ENCODE results near the gene FGF5. TPM values are rescaled to one million over a fixed set of nuclear protein-coding genes. Genes with fewer than 3 reads are reported as not detected.
"Not testable (repeated sequence)": the region's sequence is repeated elsewhere in the genome, so short reads cannot be mapped to it uniquely, and the experiment has no call there.

FGF5 gene
- total RNA-seq, 4 donors from 2014 or later: not detected

- in situ Hi-C loops (cut with MboI; ENCODE audit: low sequenced_read_pairs in 4 of 4) (no loop called here), intact Hi-C loops (cut with DNase I; ENCODE audit: low total_unique reads) (no loop called here)
- TF ChIP-seq POLR2A (IDR thresholded peaks at IDR 0.05): no peak
- TF ChIP-seq CTCF (IDR thresholded peaks at IDR 0.05 in 4 of 5, conservative IDR thresholded peaks at IDR 0.05 in 1 of 5): no peak
- Histone ChIP-seq H3K9me3 (no peaks in the 10 kb centered on the region), H3K4me1 (no peaks in the 10 kb centered on the region), H3K36me3 (no peaks in the 10 kb centered on the region), H3K27me3 (no peaks in the 10 kb centered on the region), H3K27ac (no peak overlapping the region), H3K4me3 (no peak overlapping the region)
- no peak for ATAC-seq
- no peak for DNase-seq
These were observed 20.0 kb downstream of the FGF5 start for GRCh38 chr4:80286451-80286850.

GRCh38 chr4:80290665-80291064, 24.2 kb downstream of the FGF5 start:
- ATAC-seq; intact Hi-C loops (cut with DNase I; ENCODE audit: low total_unique reads); H3K9me3 ChIP-seq; H3K36me3 ChIP-seq; H3K4me1 ChIP-seq; H3K27ac ChIP-seq; H3K27me3 ChIP-seq; DNase-seq; in situ Hi-C loops (cut with MboI; ENCODE audit: low sequenced_read_pairs in 4 of 4); H3K4me3 ChIP-seq: not testable (repeated sequence)

GRCh38 chr4:80294206-80294605, 27.7 kb downstream of the FGF5 start:
- TF ChIP-seq CTCF (IDR thresholded peaks at IDR 0.05 in 4 of 5, conservative IDR thresholded peaks at IDR 0.05 in 1 of 5): no peak
- no peak for TF ChIP-seq POLR2A (IDR thresholded peaks at IDR 0.05)

GRCh38 chr4:80295336-80295735, 28.9 kb downstream of the FGF5 start:
- DNase-seq (no peak), ATAC-seq (no peak)
- Histone ChIP-seq H3K9me3 (no peaks in the 10 kb centered on the region), H3K4me3 (no peak overlapping the region), H3K36me3 (no peaks in the 10 kb centered on the region), H3K4me1 (no peaks in the 10 kb centered on the region), H3K27ac (no peak overlapping the region), H3K27me3 (no peaks in the 10 kb centered on the region)
- intact Hi-C loops (cut with DNase I; ENCODE audit: low total_unique reads) (no loop called here), in situ Hi-C loops (cut with MboI; ENCODE audit: low sequenced_read_pairs in 4 of 4) (no loop called here)
- TF ChIP-seq POLR2A (IDR thresholded peaks at IDR 0.05) (no peak), CTCF (IDR thresholded peaks at IDR 0.05 in 4 of 5, conservative IDR thresholded peaks at IDR 0.05 in 1 of 5) (no peak)

More at GRCh38 chr4:80294206-80294605, 27.7 kb downstream of the FGF5 start:
- intact Hi-C loops (cut with DNase I; ENCODE audit: low total_unique reads) (no loop called here), in situ Hi-C loops (cut with MboI; ENCODE audit: low sequenced_read_pairs in 4 of 4) (no loop called here)
- Histone ChIP-seq H3K9me3 (no peaks in the 10 kb centered on the region), H3K4me1 (no peaks in the 10 kb centered on the region), H3K27me3 (no peaks in the 10 kb centered on the region), H3K36me3 (no peaks in the 10 kb centered on the region), H3K27ac (no peak overlapping the region), H3K4me3 (no peak overlapping the region)
- DNase-seq (no peak), ATAC-seq (no peak)

GRCh38 chr4:80295826-80296225, 29.4 kb downstream of the FGF5 start:
- Histone ChIP-seq H3K9me3 (no peaks in the 10 kb centered on the region), H3K36me3 (no peaks in the 10 kb centered on the region), H3K4me1 (no peaks in the 10 kb centered on the region), H3K27ac (no peak overlapping the region), H3K27me3 (no peaks in the 10 kb centered on the region), H3K4me3 (no peak overlapping the region)
- intact Hi-C loops (cut with DNase I; ENCODE audit: low total_unique reads): no loop called here
- in situ Hi-C loops (cut with MboI; ENCODE audit: low sequenced_read_pairs in 4 of 4): no loop called here
- ATAC-seq: no peak
- TF ChIP-seq CTCF (IDR thresholded peaks at IDR 0.05 in 4 of 5, conservative IDR thresholded peaks at IDR 0.05 in 1 of 5) (no peak), POLR2A (IDR thresholded peaks at IDR 0.05) (no peak)
- DNase-seq: no peak

Measured in gastrocnemius medialis (tissue), 4 donors.